Measurements from ENCODE around the gene CORO2B. TPM values are rescaled to one million over a fixed set of nuclear protein-coding genes. Genes with fewer than 3 reads are reported as not detected.
A peak's percentile ranks its signal among the peaks of the same experiment; 100 is the strongest.

Gene CORO2B
- total RNA-seq, 1 donor from 2014 or later = 1.1 TPM

GRCh38 chr15:68721886-68722285 lies 143.1 kb downstream of the CORO2B start:
- Mint-ChIP-seq H3K4me3 (no peak overlapping the region), H3K9me3 (peaks cover 3% of the 10 kb centered on the region), H3K36me3 (no peaks in the 10 kb centered on the region), H3K27me3 (ENCODE audit: low read depth) (no peaks in the 10 kb centered on the region), H3K27ac (no peak overlapping the region), H3K4me1 (peaks cover 13% of the 10 kb centered on the region)
- no peak for DNase-seq (ENCODE audit: low spot score in 2 of 2, unreplicated experiment in 2 of 2)
- no peak for TF ChIP-seq CTCF (IDR thresholded peaks at IDR 0.05; ENCODE audit: unreplicated experiment)

GRCh38 chr15:68725736-68726135 lies 146.9 kb downstream of the CORO2B start:
- no peak for DNase-seq (ENCODE audit: low spot score in 2 of 2, unreplicated experiment in 2 of 2)
- Mint-ChIP-seq H3K4me1 (peaks cover 8% of the 10 kb centered on the region), H3K27ac (no peak overlapping the region), H3K9me3 (no peaks in the 10 kb centered on the region), H3K4me3 (no peak overlapping the region), H3K27me3 (ENCODE audit: low read depth) (no peaks in the 10 kb centered on the region), H3K36me3 (no peaks in the 10 kb centered on the region)
- TF ChIP-seq CTCF (IDR thresholded peaks at IDR 0.05; ENCODE audit: unreplicated experiment) = no peak

DNA sequence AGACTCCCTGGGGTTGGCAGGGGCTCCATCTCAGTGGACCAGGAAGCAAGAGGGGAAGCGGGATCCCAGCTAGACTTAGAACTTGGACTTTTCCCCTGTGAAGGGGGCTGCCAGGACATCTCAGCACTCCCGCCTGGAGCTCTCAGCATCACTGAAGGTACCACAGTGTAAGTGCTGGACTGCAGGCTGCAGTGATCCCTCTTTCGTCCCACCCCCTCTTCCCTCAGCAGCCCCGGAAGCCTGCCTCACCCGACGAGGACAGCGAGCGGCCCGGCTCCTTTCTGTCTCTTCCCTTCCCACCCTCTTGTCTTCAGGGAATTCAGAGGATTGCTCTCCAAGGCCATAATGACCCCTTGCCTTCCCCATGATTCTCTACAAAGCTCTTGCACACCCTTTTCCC lies 147.5 kb downstream of the CORO2B start:
- Mint-ChIP-seq H3K36me3 (no peaks in the 10 kb centered on the region), H3K27ac (no peak overlapping the region), H3K27me3 (ENCODE audit: low read depth) (no peaks in the 10 kb centered on the region)

DNA sequence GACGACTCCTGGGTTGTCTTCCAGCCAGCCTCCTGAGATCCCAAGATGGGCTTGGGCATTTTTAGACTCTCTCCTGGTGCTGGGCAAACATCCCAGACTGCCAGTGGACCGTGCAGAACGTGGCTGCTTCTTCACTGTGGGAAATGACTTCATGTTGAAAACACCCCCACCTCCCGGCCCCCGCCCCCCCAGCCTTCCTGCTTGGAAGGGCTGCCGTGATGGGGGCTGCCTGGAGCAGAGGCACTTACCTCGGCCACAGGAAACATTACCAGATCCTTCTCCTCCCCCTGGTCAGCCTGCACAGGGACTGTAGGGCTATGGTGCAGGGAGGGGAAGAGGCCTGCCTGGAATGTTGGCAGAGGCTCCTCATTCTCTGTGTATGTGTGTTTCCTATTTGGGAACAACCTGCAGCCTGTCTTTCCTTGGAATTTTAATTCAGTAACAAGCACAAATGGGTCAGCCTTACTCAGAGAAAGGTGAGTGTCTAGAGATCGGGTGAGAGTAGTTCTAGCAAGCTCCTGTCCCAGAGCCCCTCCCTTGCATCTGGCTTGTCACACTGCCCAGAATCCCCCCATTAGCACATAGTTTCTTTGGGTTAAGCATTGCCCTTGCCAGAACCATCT lies 151.1 kb downstream of the CORO2B start:
- no peaks in the 10 kb centered on the region for H3K36me3 Mint-ChIP-seq

More for the DNA sequence above, 147.5 kb downstream of the CORO2B start:
- DNase-seq (ENCODE audit: low spot score in 2 of 2, unreplicated experiment in 2 of 2) = no peak
- TF ChIP-seq CTCF (IDR thresholded peaks at IDR 0.05; ENCODE audit: unreplicated experiment) = no peak
- Mint-ChIP-seq H3K9me3 (no peaks in the 10 kb centered on the region), H3K4me3 (no peak overlapping the region), H3K4me1 (peaks cover 13% of the 10 kb centered on the region)

DNA sequence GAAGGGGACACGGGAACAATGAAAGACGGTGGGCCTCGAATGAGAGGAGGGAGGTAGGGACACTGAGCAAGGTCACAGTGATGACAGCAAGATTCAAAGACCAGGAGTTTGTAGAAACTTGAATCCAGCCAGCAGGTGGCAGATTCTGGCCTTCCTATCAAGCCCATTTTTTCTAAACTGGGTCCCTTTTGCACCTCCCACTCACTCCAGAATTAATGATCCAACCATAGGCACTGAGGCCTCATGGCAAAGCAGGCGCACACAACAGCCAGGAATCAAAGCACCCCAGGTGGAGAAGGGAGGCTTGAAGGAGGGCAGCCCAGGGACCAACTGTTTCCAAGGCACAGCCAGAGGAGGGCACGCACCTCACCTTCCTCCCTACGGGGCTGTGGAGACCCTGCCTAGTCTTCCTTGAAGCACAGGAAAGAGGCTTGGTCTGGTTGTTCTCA lies 151.7 kb downstream of the CORO2B start:
- no peak for DNase-seq (ENCODE audit: low spot score in 2 of 2, unreplicated experiment in 2 of 2)
- TF ChIP-seq CTCF (IDR thresholded peaks at IDR 0.05; ENCODE audit: unreplicated experiment) = peak; percentile 43
- Mint-ChIP-seq H3K4me3 (no peak overlapping the region), H3K27me3 (ENCODE audit: low read depth) (no peaks in the 10 kb centered on the region), H3K27ac (peak overlapping the region; percentile 83), H3K9me3 (no peaks in the 10 kb centered on the region), H3K36me3 (no peaks in the 10 kb centered on the region), H3K4me1 (peaks cover 28% of the 10 kb centered on the region)

More for the DNA sequence above, 151.1 kb downstream of the CORO2B start:
- no peak for DNase-seq (ENCODE audit: low spot score in 2 of 2, unreplicated experiment in 2 of 2)
- Mint-ChIP-seq H3K4me3 (no peak overlapping the region), H3K4me1 (peaks cover 28% of the 10 kb centered on the region), H3K9me3 (no peaks in the 10 kb centered on the region), H3K27me3 (ENCODE audit: low read depth) (no peaks in the 10 kb centered on the region), H3K27ac (peak overlapping the region; percentile 83)
- no peak for TF ChIP-seq CTCF (IDR thresholded peaks at IDR 0.05; ENCODE audit: unreplicated experiment)

Data from mesothelial cell of epicardium (in vitro differentiated cells).